AG09309 (cell line): ENCODE data around the gene KLK15.

Experiments used
- DNase-seq: peaks from one replicate; pipeline ENCODE4 v3.0.0-alpha.2; 2010; ENCODE audit warnings: low read depth
- H3K4me3 ChIP-seq: 2 replicates; pipeline ENCODE4 v1.5.1; 2011; ENCODE audit warnings: mild to moderate bottlenecking, low read depth, low read length, moderate library complexity; ENCODE audit not compliant: control insufficient read depth
- TF ChIP-seq, protein P1 (sequence below): IDR thresholded peaks from 2 replicates; pipeline ENCODE4 v1.5.1; 2011; ENCODE audit warnings: mild to moderate bottlenecking, low read depth, low read length, inconsistent platforms; ENCODE audit not compliant: insufficient read depth, control insufficient read depth; ENCODE audit errors: missing control alignments

Gene KLK15

GRCh38 chr19:50808856-50809255 lies 24.5 kb downstream of the KLK15 start:
- TF ChIP-seq, protein P1, sequence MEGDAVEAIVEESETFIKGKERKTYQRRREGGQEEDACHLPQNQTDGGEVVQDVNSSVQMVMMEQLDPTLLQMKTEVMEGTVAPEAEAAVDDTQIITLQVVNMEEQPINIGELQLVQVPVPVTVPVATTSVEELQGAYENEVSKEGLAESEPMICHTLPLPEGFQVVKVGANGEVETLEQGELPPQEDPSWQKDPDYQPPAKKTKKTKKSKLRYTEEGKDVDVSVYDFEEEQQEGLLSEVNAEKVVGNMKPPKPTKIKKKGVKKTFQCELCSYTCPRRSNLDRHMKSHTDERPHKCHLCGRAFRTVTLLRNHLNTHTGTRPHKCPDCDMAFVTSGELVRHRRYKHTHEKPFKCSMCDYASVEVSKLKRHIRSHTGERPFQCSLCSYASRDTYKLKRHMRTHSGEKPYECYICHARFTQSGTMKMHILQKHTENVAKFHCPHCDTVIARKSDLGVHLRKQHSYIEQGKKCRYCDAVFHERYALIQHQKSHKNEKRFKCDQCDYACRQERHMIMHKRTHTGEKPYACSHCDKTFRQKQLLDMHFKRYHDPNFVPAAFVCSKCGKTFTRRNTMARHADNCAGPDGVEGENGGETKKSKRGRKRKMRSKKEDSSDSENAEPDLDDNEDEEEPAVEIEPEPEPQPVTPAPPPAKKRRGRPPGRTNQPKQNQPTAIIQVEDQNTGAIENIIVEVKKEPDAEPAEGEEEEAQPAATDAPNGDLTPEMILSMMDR = no peak
- H3K4me3 ChIP-seq = no peak overlapping the region
- no peak for DNase-seq

DNA sequence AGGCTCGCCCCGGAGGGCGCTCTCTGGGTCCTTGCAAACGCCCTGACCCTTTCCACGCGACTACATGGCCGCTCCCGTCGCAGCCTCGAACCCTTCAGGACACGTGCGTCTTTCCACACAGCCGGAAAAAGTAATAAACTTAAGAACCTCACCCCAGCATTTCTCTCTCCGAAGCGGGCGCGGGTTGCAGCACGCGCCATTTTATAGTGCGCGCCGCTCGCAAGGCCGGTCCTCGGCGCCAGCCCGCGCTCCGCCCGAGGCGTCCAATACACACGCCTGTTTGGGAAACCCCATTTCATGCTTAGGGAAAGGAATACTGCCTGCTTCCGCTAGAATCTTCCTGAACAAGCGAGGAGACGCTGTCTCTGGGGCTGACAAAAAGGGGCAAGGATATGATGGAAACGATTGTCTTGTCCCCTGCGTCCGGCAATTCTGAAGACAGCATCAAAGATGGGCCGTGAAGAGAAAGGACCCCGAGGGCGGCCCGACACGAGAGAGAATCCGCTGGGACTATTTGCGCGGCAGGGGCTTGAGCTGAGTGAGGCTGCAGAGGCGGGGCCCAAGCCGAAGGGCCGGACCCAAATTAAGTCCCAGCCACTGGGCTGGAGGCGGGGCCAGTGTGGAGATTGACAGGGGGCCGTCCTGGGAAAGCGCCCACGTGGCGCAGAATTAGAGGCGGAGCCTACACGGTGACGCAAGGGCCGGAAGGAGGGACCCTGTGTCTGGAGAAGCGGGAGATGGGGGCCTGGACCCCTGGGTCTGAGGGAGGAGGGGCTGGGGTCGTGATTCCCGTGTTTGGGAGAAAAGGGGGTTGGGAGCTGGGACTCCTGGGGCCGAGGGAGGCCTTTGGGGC lies 28.7 kb downstream of the KLK15 start:
- TF ChIP-seq, protein P1 = no peak
- peak; percentile 96 for DNase-seq
- peak overlapping the region; percentile 98 for H3K4me3 ChIP-seq

- H3K4me3 ChIP-seq = peak overlapping the region; percentile 98
- TF ChIP-seq, protein P1 = no peak
- DNase-seq = no peak
Measured at GRCh38 chr19:50803633-50804419, 29.5 kb downstream of the KLK15 start.

DNA sequence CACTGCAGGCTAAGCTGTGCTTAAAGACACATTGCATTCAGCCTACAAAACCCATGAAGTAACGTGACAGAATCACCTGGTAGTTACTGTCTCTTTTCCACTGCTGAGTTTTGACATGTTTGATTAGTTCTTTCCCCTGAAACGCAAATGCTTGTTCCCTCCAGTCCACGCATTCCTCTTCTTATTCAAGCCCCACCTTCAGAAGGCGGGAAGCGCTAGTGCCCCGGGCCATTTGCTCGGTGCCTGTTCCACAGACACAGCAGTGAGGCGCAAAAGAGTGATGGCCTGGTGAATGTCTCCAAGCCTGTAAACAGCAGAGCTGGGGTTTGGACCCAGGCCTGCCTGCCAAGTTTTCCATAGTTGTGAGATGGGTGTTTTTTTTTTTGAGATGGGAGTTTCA lies 32.3 kb downstream of the KLK15 start:
- TF ChIP-seq, protein P1 = no peak
- no peak overlapping the region for H3K4me3 ChIP-seq

DNA sequence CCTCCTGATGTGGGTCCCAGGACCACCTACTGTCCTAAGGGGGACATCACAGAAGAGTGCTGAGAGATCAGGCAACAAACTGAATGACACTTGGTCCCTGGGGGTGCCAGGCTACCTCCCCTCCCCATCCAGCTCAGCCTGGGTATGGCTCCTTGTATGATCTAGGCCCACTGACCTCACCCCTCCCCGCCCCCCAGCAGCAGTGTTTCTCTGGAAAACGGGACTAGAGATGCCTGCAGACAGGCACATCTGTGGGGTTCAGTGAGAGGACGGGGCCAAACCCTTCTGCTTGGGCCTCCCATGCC lies 33.9 kb downstream of the KLK15 start:
- DNase-seq = no peak
- no peak overlapping the region for H3K4me3 ChIP-seq
- TF ChIP-seq, protein P1 = no peak

More for the DNA sequence above, 32.3 kb downstream of the KLK15 start:
- no peak for DNase-seq

- no peak overlapping the region for H3K4me3 ChIP-seq
- no peak for DNase-seq
- TF ChIP-seq, protein P1 = no peak
Measured at GRCh38 chr19:50798659-50799546, 34.5 kb downstream of the KLK15 start.
